ENCODE data around the gene FILIP1L.
A peak's percentile ranks its signal among the peaks of the same experiment; 100 is the strongest.

Gene FILIP1L

GRCh38 chr3:100039075-100039474, 75.2 kb downstream of the FILIP1L start:
- no peak for DNase-seq

DNA sequence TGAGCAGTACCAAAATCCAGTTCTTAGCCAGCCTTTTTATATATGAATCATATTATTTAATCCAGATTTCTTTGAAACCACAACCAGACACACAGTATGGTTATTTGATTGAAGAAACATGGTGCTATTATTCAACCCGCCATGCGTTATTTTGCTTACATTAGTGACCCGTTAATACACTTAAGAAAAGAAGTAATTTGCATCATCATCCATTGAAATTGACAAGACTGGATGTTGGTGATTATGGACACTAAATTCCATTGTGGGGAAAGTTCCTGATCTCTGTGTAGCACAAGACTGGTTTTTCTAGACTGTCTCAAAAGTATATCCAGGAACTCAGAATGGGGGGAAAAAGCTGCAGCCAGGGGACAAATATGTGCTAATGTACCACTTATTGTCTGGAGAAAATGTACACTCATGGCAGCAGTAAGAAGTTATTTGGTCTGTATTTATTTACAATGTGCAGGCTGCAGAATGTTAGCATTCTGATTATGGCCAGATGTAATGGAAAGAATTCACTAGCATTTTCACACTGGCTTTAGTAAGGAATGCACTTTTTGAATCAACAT, 80.3 kb downstream of the FILIP1L start:
- no peak for DNase-seq

- no peak for DNase-seq
Observed at GRCh38 chr3:100033184-100033583, 81.1 kb downstream of the FILIP1L start.

GRCh38 chr3:100032243-100032642, 82.1 kb downstream of the FILIP1L start:
- DNase-seq, result no peak

DNA sequence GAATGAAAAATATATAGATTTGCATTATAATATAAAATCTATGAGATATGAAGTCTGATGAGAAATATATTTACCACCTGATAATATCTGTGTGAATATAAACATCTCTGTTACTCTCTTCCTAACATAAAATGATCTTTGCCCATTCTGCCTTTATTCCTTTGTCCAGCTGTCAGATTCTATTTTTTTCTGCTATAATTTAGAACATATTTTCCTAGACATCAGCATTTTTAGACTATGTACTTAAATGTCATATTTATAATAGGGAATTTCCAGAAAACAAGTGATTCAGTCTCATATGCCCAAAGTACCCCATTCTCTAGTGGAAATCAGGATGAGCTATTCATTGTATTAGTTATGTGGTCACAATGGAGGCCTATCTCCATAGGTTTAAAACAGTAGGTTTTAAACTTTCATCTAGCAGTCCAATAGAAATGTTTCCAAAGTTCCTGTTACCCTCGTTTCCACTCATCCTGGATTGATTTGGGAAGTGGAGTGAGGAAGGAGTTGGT, 83.3 kb downstream of the FILIP1L start:
- DNase-seq, result no peak

DNA sequence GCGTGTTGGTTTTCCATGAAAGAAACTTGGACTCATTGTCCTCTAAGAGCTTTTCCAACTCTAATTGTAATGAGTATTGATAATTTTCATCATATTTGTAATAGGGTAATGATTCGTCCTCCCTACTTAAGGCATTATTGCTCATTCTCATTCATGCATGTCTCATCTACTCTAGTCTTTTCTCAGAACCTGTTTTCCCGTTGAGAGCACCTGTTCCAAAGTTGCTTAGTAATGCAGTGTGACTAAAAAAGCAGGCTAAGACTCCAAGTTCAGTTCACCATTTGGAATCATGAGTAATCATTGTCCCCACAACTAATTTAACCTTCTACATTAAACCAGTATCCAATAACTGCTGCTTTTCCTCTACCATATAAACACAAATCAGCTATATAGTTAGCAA, 84.0 kb downstream of the FILIP1L start:
- no peak for DNase-seq

- DNase-seq, result peak; percentile 58
Observed at GRCh38 chr3:100029689-100030088, 84.6 kb downstream of the FILIP1L start.

DNA sequence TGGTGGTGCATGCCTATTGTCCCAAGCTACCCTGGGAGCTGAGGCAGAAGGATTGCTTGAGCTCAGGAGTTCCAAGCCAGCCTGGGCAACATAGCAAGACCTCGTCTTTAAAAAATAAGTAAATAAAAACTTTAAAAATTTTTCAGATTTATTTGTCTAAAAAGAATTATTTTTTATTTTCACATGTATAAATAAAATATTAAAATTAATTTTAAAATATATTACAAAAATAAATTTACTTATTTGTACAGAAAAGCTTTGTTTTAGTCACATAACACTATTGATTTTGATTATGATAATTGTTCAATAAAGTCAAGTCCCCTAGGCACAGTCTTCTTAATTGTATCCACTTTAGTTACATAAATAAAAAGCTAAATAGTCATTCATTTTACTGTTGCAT, 85.2 kb downstream of the FILIP1L start:
- no peak for DNase-seq

DNA sequence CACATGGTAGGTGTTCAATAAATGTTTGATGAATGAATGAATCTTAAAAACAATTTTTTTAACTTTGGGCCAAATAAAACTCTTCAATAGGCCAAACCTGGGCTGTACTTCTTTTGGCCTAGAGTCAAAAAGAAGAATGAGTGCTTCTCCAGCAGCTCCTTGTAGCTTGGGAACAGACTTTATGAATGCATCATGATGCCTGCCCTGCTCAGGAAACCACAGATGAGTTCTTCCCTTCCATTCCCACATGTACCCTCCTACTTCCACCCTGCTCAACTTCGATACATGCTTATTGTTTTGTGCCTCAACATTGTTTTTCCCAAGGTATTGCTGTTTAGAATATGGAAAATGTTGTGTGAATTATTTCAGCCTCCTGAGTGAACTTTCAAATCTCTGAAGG, 87.0 kb downstream of the FILIP1L start:
- no peak for DNase-seq

GRCh38 chr3:100024520-100025303, 89.6 kb downstream of the FILIP1L start:
- no peak for DNase-seq

- DNase-seq, result no peak
Observed at GRCh38 chr3:100023595-100023994, 90.7 kb downstream of the FILIP1L start.

GRCh38 chr3:100023150-100023549, 91.2 kb downstream of the FILIP1L start:
- DNase-seq, result no peak

- no peak for DNase-seq
Observed at GRCh38 chr3:100022506-100022905, 91.8 kb downstream of the FILIP1L start.

DNA sequence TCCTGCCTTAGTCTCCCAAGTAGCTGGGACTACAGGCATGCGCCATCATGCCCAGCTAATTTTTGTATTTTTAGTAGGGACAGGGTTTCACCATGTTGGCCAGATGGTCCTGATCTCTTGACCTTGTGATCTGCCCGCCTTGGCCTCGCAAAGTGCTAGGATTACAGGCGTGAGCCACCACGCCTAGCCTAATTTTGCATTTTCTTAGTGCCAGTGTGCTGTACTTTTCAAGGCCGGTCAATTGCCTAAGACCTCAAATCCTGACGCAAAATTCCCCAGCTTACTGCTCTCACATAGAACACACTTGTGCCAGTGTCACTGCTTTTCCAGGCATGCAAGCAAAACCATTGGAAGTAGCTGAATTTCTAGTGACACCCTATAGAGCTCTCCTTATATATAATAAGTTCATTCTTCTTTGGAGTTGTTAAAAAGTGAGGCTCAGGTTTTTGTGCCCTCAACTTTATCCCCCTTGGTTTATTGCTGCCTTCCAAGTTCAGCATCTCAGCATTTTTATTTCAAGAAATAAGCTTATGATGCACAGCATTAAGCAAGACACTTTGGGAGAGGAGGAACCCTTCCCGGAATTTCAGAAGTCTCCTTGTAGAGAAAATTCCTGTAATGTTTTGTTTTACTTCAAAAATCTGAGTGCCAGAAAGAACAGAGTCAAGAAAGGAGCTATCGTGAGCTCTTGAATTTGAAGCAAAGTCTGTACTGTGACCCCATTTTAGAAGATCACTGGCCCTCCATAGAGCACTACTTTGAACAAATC, 93.2 kb downstream of the FILIP1L start:
- no peak for DNase-seq

- no peak for DNase-seq
Observed at GRCh38 chr3:100019719-100020118, 94.6 kb downstream of the FILIP1L start.

GRCh38 chr3:100018806-100019205, 95.5 kb downstream of the FILIP1L start:
- no peak for DNase-seq

GRCh38 chr3:100010087-100010417, 104.2 kb downstream of the FILIP1L start:
- no peak for DNase-seq

- DNase-seq, result no peak
Observed at GRCh38 chr3:100009276-100010086, 104.8 kb downstream of the FILIP1L start.

- DNase-seq, result peak; percentile 38
Observed at GRCh38 chr3:100008081-100008698, 106.1 kb downstream of the FILIP1L start.

GRCh38 chr3:100007313-100007712, 107.0 kb downstream of the FILIP1L start:
- DNase-seq, result no peak

DNA sequence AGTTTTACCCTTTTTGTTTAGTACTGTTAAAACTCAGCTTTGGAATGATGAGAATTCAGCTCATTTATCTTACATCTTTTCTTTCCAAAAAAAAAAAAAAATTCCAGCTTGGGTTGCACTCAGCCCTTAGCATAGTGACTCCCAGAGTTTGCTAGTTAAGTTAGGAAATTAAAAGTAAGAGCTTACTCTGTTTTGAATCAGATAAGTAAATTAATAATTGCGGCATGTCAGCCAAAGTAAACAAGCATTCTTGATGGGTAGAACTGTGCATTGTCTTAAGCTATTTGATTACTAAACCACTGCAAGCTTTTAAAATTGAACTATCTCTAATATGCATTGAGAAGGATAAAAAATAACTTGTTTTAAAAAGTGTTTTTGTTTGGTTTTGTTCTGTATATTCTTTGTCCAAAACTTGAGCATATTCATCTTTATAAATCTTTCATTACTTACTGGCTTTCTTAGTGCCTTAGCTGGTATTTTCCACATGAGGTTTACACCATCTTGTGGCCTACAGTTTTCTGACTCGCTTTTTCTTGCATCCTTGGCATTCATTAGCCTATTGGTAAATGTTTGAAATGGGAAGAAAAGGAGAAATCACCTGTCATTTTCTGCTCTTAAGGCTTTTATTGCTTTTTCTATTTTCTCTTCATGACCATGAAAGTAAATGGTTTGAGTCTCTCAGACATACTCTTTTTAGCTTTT, 107.6 kb downstream of the FILIP1L start:
- no peak for DNase-seq

Data from hematopoietic multipotent progenitor cell treated with erythropoietin and hydrocortisone succinate and interleukin-3 and kit ligand, for 8 days (in vitro differentiated cells).